GM12878 (cell line): ENCODE results near the gene ABR. TPM values are rescaled to one million over a fixed set of nuclear protein-coding genes. Genes with fewer than 3 reads are reported as not detected.

Source experiments
- ATF2 ChIP-seq: IDR thresholded peaks from 2 replicates; pipeline ENCODE4 v1.6.1; 2012; ENCODE audit warnings: low read length, inconsistent platforms
- CEBPZ ChIP-seq: fragments of 150-350 bp; IDR thresholded peaks from 2 replicates; pipeline ENCODE4 v1.6.1; 2016; ENCODE audit warnings: low read depth, low read length
- EGR1 ChIP-seq, 2 experiments: IDR thresholded peaks; 1 replicate in 1 of 2; 2 replicates in 1 of 2; pipeline ENCODE4 v1.6.1; 2011 to 2012; ENCODE audit warnings: low read depth in 2 of 2, low read length in 2 of 2, borderline replicate concordance in 1 of 2, mild to moderate bottlenecking in 1 of 2, moderate library complexity in 1 of 2
- EP300 ChIP-seq, 2 experiments: fragments of 150-350 bp in 1 of 2; IDR thresholded peaks; 2 replicates each; pipeline ENCODE4 v1.6.1; 2011 to 2012; ENCODE audit warnings: low read depth in 2 of 2, low read length in 2 of 2, borderline replicate concordance in 1 of 2, improper control_type of control experiment in 1 of 2, inconsistent platforms in 1 of 2; ENCODE audit not compliant: control insufficient read depth in 1 of 2
- EZH2 ChIP-seq: IDR thresholded peaks from 2 replicates; pipeline ENCODE4 v1.6.1; 2012; ENCODE audit warnings: low read depth, mild to moderate bottlenecking, control low read depth, inconsistent platforms, low read length, borderline replicate concordance; ENCODE audit not compliant: control insufficient read depth
- LARP7 ChIP-seq: fragments of 450-650 bp; IDR thresholded peaks from 2 replicates; pipeline ENCODE4 v1.6.1; 2017; ENCODE audit warnings: mild to moderate bottlenecking
- NFXL1 ChIP-seq: fragments of 450-650 bp; IDR thresholded peaks from 2 replicates; pipeline ENCODE4 v1.6.1; 2017; ENCODE audit warnings: antibody characterized with exemption, mild to moderate bottlenecking, borderline replicate concordance
- POLR2A ChIP-seq: IDR thresholded peaks from 2 replicates; pipeline ENCODE4 v1.6.1; 2011; ENCODE audit warnings: low read depth, mild to moderate bottlenecking, low read length
- POLR2AphosphoS2 ChIP-seq: IDR thresholded peaks from 2 replicates; pipeline ENCODE4 v1.6.1; 2011; ENCODE audit warnings: low read depth, mild to moderate bottlenecking, low read length, improper control_type of control experiment, moderate library complexity
- POU2F2 ChIP-seq: IDR thresholded peaks from 3 replicates; pipeline ENCODE4 v1.6.1; 2011; ENCODE audit warnings: low read depth, mild to moderate bottlenecking, low read length, borderline replicate concordance
- RUNX3 ChIP-seq: IDR thresholded peaks from 2 replicates; pipeline ENCODE4 v1.6.1; 2012; ENCODE audit warnings: low read length, inconsistent platforms
- SKIL ChIP-seq: fragments of 450-650 bp; IDR thresholded peaks from 2 replicates; pipeline ENCODE4 v1.6.1; 2017; ENCODE audit warnings: mild to moderate bottlenecking, low read depth, inconsistent platforms; ENCODE audit not compliant: poor library complexity, severe bottlenecking
- SMAD5 ChIP-seq: IDR thresholded peaks from 2 replicates; pipeline ENCODE4 v1.6.1; 2016; ENCODE audit warnings: antibody characterized with exemption, low read depth
- SMC3 ChIP-seq: IDR thresholded peaks from 2 replicates; pipeline ENCODE4 v1.6.1; 2011; ENCODE audit warnings: low read length, improper control_type of control experiment, borderline replicate concordance
- ZNF687 ChIP-seq: fragments of 450-650 bp; IDR thresholded peaks from 2 replicates; pipeline ENCODE4 v1.6.1; 2017; ENCODE audit warnings: mild to moderate bottlenecking, moderate library complexity
- polyA plus RNA-seq, 11 experiments: library from polyadenylated mRNA; depleted of rRNA in 4 of 11; unstranded in 6 of 11; stranded (reverse) in 5 of 11; fragments of >200 nt; fragmentation: Nextera tagmentation in 4 of 11; fragmentation: Illumina TruSeq in 1 of 11; extraction: Ambion mirVana in 4 of 11; extraction: Trizol in 1 of 11; gene quantifications; 1 replicate in 1 of 11; 2 replicates in 10 of 11; pipeline versions ENCODE4 v1.2.1 to v1.2.3, GENCODE V29; 2011 to 2016; ENCODE audit warnings: inconsistent platforms in 2 of 11, missing spikeins in 2 of 11, low read depth in 1 of 11
- total RNA-seq, 4 experiments: library from RNA; depleted of rRNA in 3 of 4; stranded (reverse); fragments of >200 nt in 3 of 4; fragmentation: Illumina TruSeq in 1 of 4; extraction: Trizol in 1 of 4; gene quantifications; 2 replicates each; pipeline versions ENCODE4 v1.2.1 to v1.2.3, GENCODE V29; 2013 to 2021

ABR gene
- total and polyA plus RNA-seq, 10 of the 15 experiments (the other 5 are each of a cell fraction or from before 2014, with no cell fraction given): 1.4 to 112 (median 30.0) TPM

- TF ChIP-seq POLR2A (no peak), ATF2 (no peak), EP300 (IDR thresholded peaks at IDR 0.05; ENCODE audit: borderline replicate concordance in 1 of 2, control insufficient read depth in 1 of 2, low read depth in 2 of 2, low read length in 2 of 2) (no peak), SMC3 (no peak), POLR2AphosphoS2 (no peak), SKIL (no peak), SMAD5 (no peak), EGR1 (IDR thresholded peaks at IDR 0.05; ENCODE audit: borderline replicate concordance in 1 of 2, low read depth in 2 of 2, low read length in 2 of 2) (peak in 1 of 2 experiments; percentile 75; a peak in 2 of 3 replicates), LARP7 (peak; percentile 72; the same call in 1 of the 2 replicates), POU2F2 (no peak), RUNX3 (no peak), NFXL1 (no peak), EZH2 (no peak), ZNF687 (no peak), CEBPZ (no peak)
These were observed 200.0 kb downstream of the ABR start, which contains the start of gene NXN (continued) for GRCh38 chr17:979539-980405.
